ENCODE results near the gene FGF14. TPM values are rescaled to one million over a fixed set of nuclear protein-coding genes. Genes with fewer than 3 reads are reported as not detected.

Gene FGF14
- total RNA-seq, 1 donor from 2014 or later, result 0.23 TPM

GRCh38 chr13:102220681-102221228, 181.1 kb downstream of the FGF14 start:
- no peaks in the 10 kb centered on the region for H3K27me3 ChIP-seq (ENCODE audit: insufficient read depth, low read length)
- no peaks in the 10 kb centered on the region for H3K79me2 ChIP-seq (ENCODE audit: insufficient read depth, low read length)
- TF ChIP-seq CTCF (IDR thresholded peaks at IDR 0.05; ENCODE audit: insufficient read depth, low read depth, low read length) (no peak), EZH2 (IDR thresholded peaks at IDR 0.05; ENCODE audit: insufficient read depth, low read length) (no peak)
- no peak overlapping the region for H2AFZ ChIP-seq (ENCODE audit: low read depth, low read length)
- FAIRE-seq (no peak), DNase-seq (ENCODE audit: low read depth) (no peak)
- H3K4me1 ChIP-seq (ENCODE audit: insufficient read depth, low read length), result no peaks in the 10 kb centered on the region
- no peaks in the 10 kb centered on the region for H3K27me3 Mint-ChIP-seq (ENCODE audit: low read depth, unreplicated experiment)
- H3K4me3 ChIP-seq (ENCODE audit: insufficient read depth, low read depth, low read length), result no peak overlapping the region
- no peak overlapping the region for H3K4me2 ChIP-seq (ENCODE audit: low read length)
- no peak overlapping the region for H3K27ac Mint-ChIP-seq (ENCODE audit: unreplicated experiment)
- H3K4me1 Mint-ChIP-seq (ENCODE audit: low read depth, unreplicated experiment), result no peaks in the 10 kb centered on the region
- H3K4me3 Mint-ChIP-seq (ENCODE audit: unreplicated experiment), result no peak overlapping the region
- H3K36me3 Mint-ChIP-seq (ENCODE audit: low read depth, unreplicated experiment), result no peaks in the 10 kb centered on the region
- no peak overlapping the region for H3K9ac ChIP-seq (ENCODE audit: low read length)
- H4K20me1 ChIP-seq (ENCODE audit: insufficient read depth, low read length), result no peaks in the 10 kb centered on the region
- H3K36me3 ChIP-seq (ENCODE audit: insufficient read depth, low read length), result no peaks in the 10 kb centered on the region
- H3K27ac ChIP-seq (ENCODE audit: low read depth, low read length), result no peak overlapping the region
- H3K9me3 Mint-ChIP-seq (ENCODE audit: unreplicated experiment), result no peaks in the 10 kb centered on the region
- H3K9me3 ChIP-seq (ENCODE audit: insufficient read depth, low read depth, low read length), result no peaks in the 10 kb centered on the region

DNA sequence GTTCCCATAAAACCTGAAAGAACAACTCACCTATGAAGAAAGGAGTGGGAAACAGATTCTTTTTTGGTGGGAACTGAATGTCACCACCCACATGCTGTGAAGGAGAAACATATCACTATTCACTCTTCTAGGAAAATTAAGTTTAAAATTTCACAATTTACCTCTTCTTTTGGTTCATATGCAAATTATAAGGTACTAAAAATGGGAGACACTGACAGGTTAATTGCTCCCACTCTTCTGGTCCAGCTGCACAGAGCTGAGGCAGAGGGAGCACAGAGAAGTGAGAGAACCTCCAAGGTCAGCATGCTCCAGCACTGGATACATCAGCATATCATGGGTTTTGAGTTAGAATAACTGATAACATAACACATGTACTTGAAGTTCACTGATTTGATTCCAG, 186.9 kb downstream of the FGF14 start:
- Histone ChIP-seq H3K4me2 (ENCODE audit: low read length) (no peak overlapping the region), H3K79me2 (ENCODE audit: insufficient read depth, low read length) (no peaks in the 10 kb centered on the region), H3K4me3 (ENCODE audit: insufficient read depth, low read depth, low read length) (no peak overlapping the region), H3K27ac (ENCODE audit: low read depth, low read length) (no peak overlapping the region), H3K9ac (ENCODE audit: low read length) (no peak overlapping the region), H3K27me3 (ENCODE audit: insufficient read depth, low read length) (no peaks in the 10 kb centered on the region), H3K4me1 (ENCODE audit: insufficient read depth, low read length) (no peaks in the 10 kb centered on the region), H2AFZ (ENCODE audit: low read depth, low read length) (no peak overlapping the region), H4K20me1 (ENCODE audit: insufficient read depth, low read length) (no peaks in the 10 kb centered on the region), H3K9me3 (ENCODE audit: insufficient read depth, low read depth, low read length) (no peaks in the 10 kb centered on the region), H3K36me3 (ENCODE audit: insufficient read depth, low read length) (no peaks in the 10 kb centered on the region)
- no peak overlapping the region for H3K4me3 Mint-ChIP-seq (ENCODE audit: unreplicated experiment)
- no peaks in the 10 kb centered on the region for H3K36me3 Mint-ChIP-seq (ENCODE audit: low read depth, unreplicated experiment)
- no peak for DNase-seq (ENCODE audit: low read depth)
- TF ChIP-seq CTCF (IDR thresholded peaks at IDR 0.05; ENCODE audit: insufficient read depth, low read depth, low read length) (no peak), EZH2 (IDR thresholded peaks at IDR 0.05; ENCODE audit: insufficient read depth, low read length) (no peak)
- no peaks in the 10 kb centered on the region for H3K4me1 Mint-ChIP-seq (ENCODE audit: low read depth, unreplicated experiment)
- H3K9me3 Mint-ChIP-seq (ENCODE audit: unreplicated experiment), result no peaks in the 10 kb centered on the region
- no peaks in the 10 kb centered on the region for H3K27me3 Mint-ChIP-seq (ENCODE audit: low read depth, unreplicated experiment)
- H3K27ac Mint-ChIP-seq (ENCODE audit: unreplicated experiment), result no peak overlapping the region
- FAIRE-seq, result no peak

- Mint-ChIP-seq H3K27me3 (ENCODE audit: low read depth, unreplicated experiment) (no peaks in the 10 kb centered on the region), H3K4me1 (ENCODE audit: low read depth, unreplicated experiment) (no peaks in the 10 kb centered on the region), H3K36me3 (ENCODE audit: low read depth, unreplicated experiment) (no peaks in the 10 kb centered on the region), H3K9me3 (ENCODE audit: unreplicated experiment) (no peaks in the 10 kb centered on the region), H3K27ac (ENCODE audit: unreplicated experiment) (no peak overlapping the region), H3K4me3 (ENCODE audit: unreplicated experiment) (no peak overlapping the region)
- no peaks in the 10 kb centered on the region for H3K4me1 ChIP-seq (ENCODE audit: insufficient read depth, low read length)
- no peak for TF ChIP-seq CTCF (IDR thresholded peaks at IDR 0.05; ENCODE audit: insufficient read depth, low read depth, low read length)
- TF ChIP-seq EZH2 (IDR thresholded peaks at IDR 0.05; ENCODE audit: insufficient read depth, low read length), result no peak
- no peak overlapping the region for H3K4me2 ChIP-seq (ENCODE audit: low read length)
- H3K4me3 ChIP-seq (ENCODE audit: insufficient read depth, low read depth, low read length), result no peak overlapping the region
- H3K9ac ChIP-seq (ENCODE audit: low read length), result no peak overlapping the region
- H3K27ac ChIP-seq (ENCODE audit: low read depth, low read length), result no peak overlapping the region
- DNase-seq (ENCODE audit: low read depth), result no peak
- H4K20me1 ChIP-seq (ENCODE audit: insufficient read depth, low read length), result no peaks in the 10 kb centered on the region
- no peaks in the 10 kb centered on the region for H3K36me3 ChIP-seq (ENCODE audit: insufficient read depth, low read length)
- no peak overlapping the region for H2AFZ ChIP-seq (ENCODE audit: low read depth, low read length)
- FAIRE-seq, result no peak
- no peaks in the 10 kb centered on the region for H3K9me3 ChIP-seq (ENCODE audit: insufficient read depth, low read depth, low read length)
- no peaks in the 10 kb centered on the region for H3K27me3 ChIP-seq (ENCODE audit: insufficient read depth, low read length)
- H3K79me2 ChIP-seq (ENCODE audit: insufficient read depth, low read length), result no peaks in the 10 kb centered on the region
These were observed 189.1 kb downstream of the FGF14 start for GRCh38 chr13:102212729-102213128.

Data from astrocyte (in vitro differentiated cells and primary cell).